K562 (cell line): ENCODE results near the gene GRSF1. TPM values are rescaled to one million over a fixed set of nuclear protein-coding genes. Genes with fewer than 3 reads are reported as not detected.
A peak's percentile ranks its signal among the peaks of the same experiment; 100 is the strongest.

Source experiments
- ATF7 ChIP-seq: fragments of 450-650 bp; IDR thresholded peaks from 2 replicates; pipeline ENCODE4 v1.7.1; 2014; ENCODE audit warnings: mild to moderate bottlenecking, moderate library complexity
- BRD4 ChIP-seq: fragments of 200-600 bp; sonication (generic); IDR thresholded peaks from 2 replicates; pipeline ENCODE4 v1.6.1; 2017; ENCODE audit warnings: inconsistent platforms
- CBX8 ChIP-seq: fragments of 200-600 bp; sonication (generic); IDR thresholded peaks from 2 replicates; pipeline ENCODE4 v1.6.1; 2012; ENCODE audit warnings: borderline replicate concordance, mixed run types, low read depth, mild to moderate bottlenecking, moderate library complexity, mixed read lengths, low read length, control low read depth, inconsistent platforms; ENCODE audit not compliant: poor library complexity, severe bottlenecking; ENCODE audit errors: extremely low read depth
- CXXC5 ChIP-seq: fragments of 250-450 bp; sonication (Bioruptor Pico); IDR thresholded peaks from 2 replicates; pipeline ENCODE4 v1.8.0; 2022; ENCODE audit warnings: inconsistent platforms, mild to moderate bottlenecking, moderate library complexity
- MEIS2 ChIP-seq: fragments of 450-650 bp; IDR thresholded peaks from 2 replicates; pipeline ENCODE4 v1.6.1; 2014; ENCODE audit warnings: mild to moderate bottlenecking; ENCODE audit not compliant: partially characterized antibody
- NRF1 ChIP-seq, 2 experiments: fragments of 450-650 bp; IDR thresholded peaks in 1 of 2; conservative IDR thresholded peaks in 1 of 2; 2 replicates each; pipeline ENCODE4 v1.6.1; 2014; ENCODE audit warnings: mild to moderate bottlenecking in 2 of 2
- SIRT6 ChIP-seq: IDR thresholded peaks from one replicate; pipeline ENCODE4 v1.6.1; 2012; ENCODE audit warnings: low read depth, mild to moderate bottlenecking, control low read depth, inconsistent platforms, low read length, moderate library complexity
- SMARCE1 ChIP-seq: fragments of 450-650 bp; IDR thresholded peaks from 2 replicates; pipeline ENCODE4 v1.7.1; 2016; ENCODE audit warnings: mild to moderate bottlenecking
- TRIM28 ChIP-seq: fragments of 450-650 bp; IDR thresholded peaks from 2 replicates; pipeline ENCODE4 v1.6.1; 2017
- polyA plus RNA-seq, 8 experiments: library from polyadenylated mRNA; depleted of rRNA in 4 of 8; stranded (reverse) in 5 of 8; unstranded in 3 of 8; fragments of >200 nt; fragmentation: Nextera tagmentation in 2 of 8; fragmentation: Illumina TruSeq in 1 of 8; extraction: Ambion mirVana in 2 of 8; extraction: Trizol in 1 of 8; gene quantifications; 2 replicates each; pipeline versions ENCODE4 v1.2.1 to v1.2.3, GENCODE V29; 2011 to 2014; ENCODE audit warnings: inconsistent platforms in 1 of 8, missing spikeins in 1 of 8
- total RNA-seq, 7 experiments: library from RNA; depleted of rRNA in 6 of 7; stranded (reverse); fragments of >200 nt in 6 of 7; fragmentation: Illumina TruSeq in 2 of 7; extraction: Trizol in 2 of 7; gene quantifications; 2 replicates each; pipeline versions ENCODE4 v1.2.1 to v1.2.3, GENCODE V29; 2011 to 2021; ENCODE audit warnings: low replicate concordance in 1 of 7
- TF ChIP-seq, protein P1 (sequence below): fragments of 250-450 bp; sonication (Bioruptor Pico); IDR thresholded peaks from 2 replicates; pipeline ENCODE4 v1.4.0; 2020
- TF ChIP-seq, protein P2 (sequence below): fragments of 450-650 bp; IDR thresholded peaks from 2 replicates; pipeline ENCODE4 v1.6.1; 2016; ENCODE audit warnings: antibody characterized with exemption
- TF ChIP-seq, protein P3 (sequence below): fragments of 450-650 bp; IDR thresholded peaks from 2 replicates; pipeline ENCODE4 v1.6.1; 2017; ENCODE audit warnings: antibody characterized with exemption, mild to moderate bottlenecking
- TF ChIP-seq, protein P4 (sequence below): fragments of 450-650 bp; formaldehyde crosslinking; IDR thresholded peaks from 2 replicates; pipeline ENCODE4 v1.4.0; 2020; ENCODE audit warnings: mild to moderate bottlenecking, mixed read lengths

Gene GRSF1
- total and polyA plus RNA-seq, 9 of the 15 experiments (the other 6 are each of a cell fraction or from before 2014, with no cell fraction given), result 33.0 to 105 (median 76.0) TPM

DNA sequence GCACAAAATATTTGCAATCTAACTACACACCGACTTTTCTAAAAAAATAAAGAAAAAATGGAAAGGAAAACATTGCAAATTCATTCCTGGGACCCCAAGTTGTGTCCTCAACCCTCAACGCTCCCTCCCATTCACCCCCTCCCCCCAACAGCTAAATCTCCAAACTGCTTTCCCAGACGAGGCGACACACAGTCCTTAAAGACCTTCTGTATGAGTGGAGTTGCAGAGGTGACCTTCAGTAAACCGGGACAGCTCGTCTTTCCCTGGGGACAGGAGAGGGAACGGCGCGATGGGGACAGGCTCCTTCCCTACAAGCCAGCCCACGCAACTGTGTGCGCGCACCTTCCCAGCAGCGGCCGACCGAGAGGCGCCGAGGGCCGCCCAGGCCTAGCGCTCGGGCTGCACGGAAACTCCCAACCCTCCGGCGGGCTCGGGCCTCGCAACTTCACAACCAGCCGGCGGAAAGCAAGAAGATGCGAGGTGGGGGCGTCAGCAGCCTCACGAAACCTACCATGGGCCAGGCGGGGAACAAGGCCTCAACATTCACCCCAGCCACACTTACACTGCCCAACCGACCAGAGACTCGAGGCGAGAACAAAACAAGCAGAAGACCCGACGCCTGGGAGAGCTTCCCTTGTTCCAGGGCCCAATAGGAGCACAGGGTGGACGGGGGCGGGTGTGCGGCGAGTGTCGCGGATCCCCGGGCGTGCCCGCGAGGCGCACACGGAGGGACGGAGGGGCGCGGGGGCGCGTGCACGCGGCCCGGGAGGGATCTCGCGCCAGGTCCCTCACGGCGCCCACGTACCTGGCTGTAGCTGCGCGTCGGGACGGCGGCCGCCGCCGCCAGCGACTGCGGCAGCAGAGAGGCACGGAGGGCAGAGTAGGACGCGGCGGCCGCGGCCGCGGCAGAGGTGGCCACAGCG is 763 bp downstream of the GRSF1 start (continued):
- TF ChIP-seq, protein P1, sequence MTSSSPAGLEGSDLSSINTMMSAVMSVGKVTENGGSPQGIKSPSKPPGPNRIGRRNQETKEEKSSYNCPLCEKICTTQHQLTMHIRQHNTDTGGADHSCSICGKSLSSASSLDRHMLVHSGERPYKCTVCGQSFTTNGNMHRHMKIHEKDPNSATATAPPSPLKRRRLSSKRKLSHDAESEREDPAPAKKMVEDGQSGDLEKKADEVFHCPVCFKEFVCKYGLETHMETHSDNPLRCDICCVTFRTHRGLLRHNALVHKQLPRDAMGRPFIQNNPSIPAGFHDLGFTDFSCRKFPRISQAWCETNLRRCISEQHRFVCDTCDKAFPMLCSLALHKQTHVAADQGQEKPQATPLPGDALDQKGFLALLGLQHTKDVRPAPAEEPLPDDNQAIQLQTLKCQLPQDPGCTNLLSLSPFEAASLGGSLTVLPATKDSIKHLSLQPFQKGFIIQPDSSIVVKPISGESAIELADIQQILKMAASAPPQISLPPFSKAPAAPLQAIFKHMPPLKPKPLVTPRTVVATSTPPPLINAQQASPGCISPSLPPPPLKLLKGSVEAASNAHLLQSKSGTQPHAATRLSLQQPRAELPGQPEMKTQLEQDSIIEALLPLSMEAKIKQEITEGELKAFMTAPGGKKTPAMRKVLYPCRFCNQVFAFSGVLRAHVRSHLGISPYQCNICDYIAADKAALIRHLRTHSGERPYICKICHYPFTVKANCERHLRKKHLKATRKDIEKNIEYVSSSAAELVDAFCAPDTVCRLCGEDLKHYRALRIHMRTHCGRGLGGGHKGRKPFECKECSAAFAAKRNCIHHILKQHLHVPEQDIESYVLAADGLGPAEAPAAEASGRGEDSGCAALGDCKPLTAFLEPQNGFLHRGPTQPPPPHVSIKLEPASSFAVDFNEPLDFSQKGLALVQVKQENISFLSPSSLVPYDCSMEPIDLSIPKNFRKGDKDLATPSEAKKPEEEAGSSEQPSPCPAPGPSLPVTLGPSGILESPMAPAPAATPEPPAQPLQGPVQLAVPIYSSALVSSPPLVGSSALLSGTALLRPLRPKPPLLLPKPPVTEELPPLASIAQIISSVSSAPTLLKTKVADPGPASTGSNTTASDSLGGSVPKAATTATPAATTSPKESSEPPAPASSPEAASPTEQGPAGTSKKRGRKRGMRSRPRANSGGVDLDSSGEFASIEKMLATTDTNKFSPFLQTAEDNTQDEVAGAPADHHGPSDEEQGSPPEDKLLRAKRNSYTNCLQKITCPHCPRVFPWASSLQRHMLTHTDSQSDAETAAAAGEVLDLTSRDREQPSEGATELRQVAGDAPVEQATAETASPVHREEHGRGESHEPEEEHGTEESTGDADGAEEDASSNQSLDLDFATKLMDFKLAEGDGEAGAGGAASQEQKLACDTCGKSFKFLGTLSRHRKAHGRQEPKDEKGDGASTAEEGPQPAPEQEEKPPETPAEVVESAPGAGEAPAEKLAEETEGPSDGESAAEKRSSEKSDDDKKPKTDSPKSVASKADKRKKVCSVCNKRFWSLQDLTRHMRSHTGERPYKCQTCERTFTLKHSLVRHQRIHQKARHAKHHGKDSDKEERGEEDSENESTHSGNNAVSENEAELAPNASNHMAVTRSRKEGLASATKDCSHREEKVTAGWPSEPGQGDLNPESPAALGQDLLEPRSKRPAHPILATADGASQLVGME (CRISPR knock-in tag), result 0 out of 2 replicates have a peak, but pooled peaks have one; percentile 66
- TF ChIP-seq SIRT6 (no peak), ATF7 (no peak), CBX8 (no peak), TRIM28 (no peak), MEIS2 (no peak), SMARCE1 (no peak), CXXC5 (CRISPR knock-in tag) (peak; percentile 69; the same call in 1 of the 2 replicates), BRD4 (no peak), NRF1 (conservative IDR thresholded peaks at IDR 0.05 in 1 of 2, IDR thresholded peaks at IDR 0.05 in 1 of 2) (peak; percentile 75 to 81)
- TF ChIP-seq, protein P2, sequence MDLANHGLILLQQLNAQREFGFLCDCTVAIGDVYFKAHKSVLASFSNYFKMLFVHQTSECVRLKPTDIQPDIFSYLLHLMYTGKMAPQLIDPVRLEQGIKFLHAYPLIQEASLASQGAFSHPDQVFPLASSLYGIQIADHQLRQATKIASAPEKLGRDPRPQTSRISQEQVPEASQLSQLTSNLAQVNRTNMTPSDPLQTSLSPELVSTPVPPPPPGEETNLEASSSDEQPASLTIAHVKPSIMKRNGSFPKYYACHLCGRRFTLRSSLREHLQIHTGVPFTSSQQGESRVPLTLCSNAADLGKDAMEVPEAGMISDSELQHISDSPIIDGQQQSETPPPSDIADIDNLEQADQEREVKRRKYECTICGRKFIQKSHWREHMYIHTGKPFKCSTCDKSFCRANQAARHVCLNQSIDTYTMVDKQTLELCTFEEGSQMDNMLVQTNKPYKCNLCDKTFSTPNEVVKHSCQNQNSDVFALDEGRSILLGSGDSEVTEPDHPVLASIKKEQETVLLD, result no peak
- TF ChIP-seq, protein P3, sequence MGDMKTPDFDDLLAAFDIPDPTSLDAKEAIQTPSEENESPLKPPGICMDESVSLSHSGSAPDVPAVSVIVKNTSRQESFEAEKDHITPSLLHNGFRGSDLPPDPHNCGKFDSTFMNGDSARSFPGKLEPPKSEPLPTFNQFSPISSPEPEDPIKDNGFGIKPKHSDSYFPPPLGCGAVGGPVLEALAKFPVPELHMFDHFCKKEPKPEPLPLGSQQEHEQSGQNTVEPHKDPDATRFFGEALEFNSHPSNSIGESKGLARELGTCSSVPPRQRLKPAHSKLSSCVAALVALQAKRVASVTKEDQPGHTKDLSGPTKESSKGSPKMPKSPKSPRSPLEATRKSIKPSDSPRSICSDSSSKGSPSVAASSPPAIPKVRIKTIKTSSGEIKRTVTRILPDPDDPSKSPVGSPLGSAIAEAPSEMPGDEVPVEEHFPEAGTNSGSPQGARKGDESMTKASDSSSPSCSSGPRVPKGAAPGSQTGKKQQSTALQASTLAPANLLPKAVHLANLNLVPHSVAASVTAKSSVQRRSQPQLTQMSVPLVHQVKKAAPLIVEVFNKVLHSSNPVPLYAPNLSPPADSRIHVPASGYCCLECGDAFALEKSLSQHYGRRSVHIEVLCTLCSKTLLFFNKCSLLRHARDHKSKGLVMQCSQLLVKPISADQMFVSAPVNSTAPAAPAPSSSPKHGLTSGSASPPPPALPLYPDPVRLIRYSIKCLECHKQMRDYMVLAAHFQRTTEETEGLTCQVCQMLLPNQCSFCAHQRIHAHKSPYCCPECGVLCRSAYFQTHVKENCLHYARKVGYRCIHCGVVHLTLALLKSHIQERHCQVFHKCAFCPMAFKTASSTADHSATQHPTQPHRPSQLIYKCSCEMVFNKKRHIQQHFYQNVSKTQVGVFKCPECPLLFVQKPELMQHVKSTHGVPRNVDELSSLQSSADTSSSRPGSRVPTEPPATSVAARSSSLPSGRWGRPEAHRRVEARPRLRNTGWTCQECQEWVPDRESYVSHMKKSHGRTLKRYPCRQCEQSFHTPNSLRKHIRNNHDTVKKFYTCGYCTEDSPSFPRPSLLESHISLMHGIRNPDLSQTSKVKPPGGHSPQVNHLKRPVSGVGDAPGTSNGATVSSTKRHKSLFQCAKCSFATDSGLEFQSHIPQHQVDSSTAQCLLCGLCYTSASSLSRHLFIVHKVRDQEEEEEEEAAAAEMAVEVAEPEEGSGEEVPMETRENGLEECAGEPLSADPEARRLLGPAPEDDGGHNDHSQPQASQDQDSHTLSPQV, result 0 out of 2 replicates have a peak, but pooled peaks have one; percentile 58
- TF ChIP-seq, protein P4, sequence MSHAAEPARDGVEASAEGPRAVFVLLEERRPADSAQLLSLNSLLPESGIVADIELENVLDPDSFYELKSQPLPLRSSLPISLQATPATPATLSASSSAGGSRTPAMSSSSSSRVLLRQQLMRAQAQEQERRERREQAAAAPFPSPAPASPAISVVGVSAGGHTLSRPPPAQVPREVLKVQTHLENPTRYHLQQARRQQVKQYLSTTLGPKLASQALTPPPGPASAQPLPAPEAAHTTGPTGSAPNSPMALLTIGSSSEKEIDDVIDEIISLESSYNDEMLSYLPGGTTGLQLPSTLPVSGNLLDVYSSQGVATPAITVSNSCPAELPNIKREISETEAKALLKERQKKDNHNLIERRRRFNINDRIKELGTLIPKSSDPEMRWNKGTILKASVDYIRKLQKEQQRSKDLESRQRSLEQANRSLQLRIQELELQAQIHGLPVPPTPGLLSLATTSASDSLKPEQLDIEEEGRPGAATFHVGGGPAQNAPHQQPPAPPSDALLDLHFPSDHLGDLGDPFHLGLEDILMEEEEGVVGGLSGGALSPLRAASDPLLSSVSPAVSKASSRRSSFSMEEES (CRISPR knock-in tag), result no peak
